OCI-LY3 (cell line): ENCODE results near the gene SLCO2A1.

Source experiments
- H2AFZ ChIP-seq: fragments of 200-600, 300-600 bp; shearing (Covaris generic); 2 replicates; pipeline ENCODE4 v1.6.0; 2014; ENCODE audit warnings: antibody characterized with exemption, low read depth, low read length
- H3K27ac ChIP-seq: fragments of 200-600, 300-600 bp; sonication (generic); 2 replicates; pipeline ENCODE4 v1.5.1; 2014; ENCODE audit warnings: mild to moderate bottlenecking, low read length, moderate library complexity, mixed read lengths
- H3K27me3 ChIP-seq: fragments of 200-600, 300-600 bp; sonication (generic); 2 replicates; pipeline ENCODE4 v1.6.1; 2014; ENCODE audit warnings: low read depth, low read length, mixed read lengths
- H3K36me3 ChIP-seq: fragments of 200-600, 300-600 bp; sonication (generic); replicated peaks from 2 replicates; pipeline ENCODE3; 2014; ENCODE audit warnings: low read depth, low read length, mixed read lengths
- H3K4me1 ChIP-seq: fragments of 300-600, 200-600 bp; sonication (generic); 2 replicates; pipeline ENCODE4 v1.6.1; 2014; ENCODE audit warnings: low read length, mixed read lengths
- H3K4me2 ChIP-seq: fragments of 200-600, 300-600 bp; sonication (generic); 2 replicates; pipeline ENCODE4 v1.6.1; 2014; ENCODE audit warnings: low read length, mixed read lengths
- H3K4me3 ChIP-seq: fragments of 300-600, 200-600 bp; sonication (generic); 2 replicates; pipeline ENCODE4 v1.5.1; 2014; ENCODE audit warnings: antibody characterized with exemption, mild to moderate bottlenecking, low read length, moderate library complexity
- H3K79me2 ChIP-seq: fragments of 300-600, 200-600 bp; shearing (Covaris generic); 2 replicates; pipeline ENCODE4 v1.6.1; 2014; ENCODE audit warnings: mild to moderate bottlenecking, low read length, mixed read lengths
- H3K9ac ChIP-seq: fragments of 300-600, 200-600 bp; shearing (Covaris generic); 2 replicates; pipeline ENCODE4 v1.6.0; 2014; ENCODE audit warnings: mild to moderate bottlenecking, low read length, moderate library complexity
- H3K9me3 ChIP-seq: fragments of 200-600, 300-600 bp; shearing (Covaris generic); 2 replicates; pipeline ENCODE4 v1.6.1; 2014; ENCODE audit warnings: low read length, mixed read lengths; ENCODE audit not compliant: insufficient read depth
- H4K20me1 ChIP-seq: fragments of 200-600, 300-600 bp; sonication (generic); 2 replicates; pipeline ENCODE4 v1.6.1; 2016; ENCODE audit warnings: low read length, mixed read lengths; ENCODE audit not compliant: insufficient read depth
- EZH2phosphoT487 ChIP-seq: fragments of 200-600 bp; shearing (Covaris generic); IDR thresholded peaks from 2 replicates; pipeline ENCODE4 v1.6.1; 2018; ENCODE audit warnings: antibody characterized with exemption, mixed run types, low read depth
- TF ChIP-seq, protein P1 (sequence below): fragments of 200-600, 300-600 bp; sonication (generic); IDR thresholded peaks from 2 replicates; pipeline ENCODE4 v1.5.1; 2014; ENCODE audit warnings: antibody characterized with exemption, low read length, low read depth

Gene SLCO2A1

DNA sequence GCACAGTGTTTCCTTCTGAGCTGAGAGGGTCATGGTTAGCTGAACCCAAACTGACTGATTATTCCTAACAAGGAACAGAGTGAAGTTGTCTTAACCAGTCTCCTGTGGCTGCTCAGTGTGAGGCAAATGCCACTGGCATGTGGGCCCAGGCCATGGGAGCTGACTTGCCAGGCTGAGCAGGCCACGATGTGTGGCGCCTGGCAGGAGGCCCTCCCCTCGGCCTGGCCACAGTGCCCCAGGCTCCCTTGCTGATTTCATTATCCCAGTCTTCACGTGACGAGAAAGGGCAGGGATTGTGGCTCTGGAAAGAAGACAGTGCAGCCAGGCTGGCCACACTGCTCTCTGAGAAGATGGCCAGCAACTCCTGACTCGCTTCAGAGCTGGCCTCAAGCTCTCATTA, 58.8 kb downstream of the SLCO2A1 start:
- Histone ChIP-seq H3K27ac (no peak overlapping the region), H3K36me3 (no peaks in the 10 kb centered on the region), H3K4me1 (no peaks in the 10 kb centered on the region), H3K79me2 (no peaks in the 10 kb centered on the region), H2AFZ (no peak overlapping the region), H4K20me1 (no peaks in the 10 kb centered on the region), H3K9ac (no peak overlapping the region), H3K4me2 (no peak overlapping the region), H3K9me3 (no peaks in the 10 kb centered on the region), H3K27me3 (peaks cover 7% of the 10 kb centered on the region; the same call in 1 of the 2 replicates), H3K4me3 (no peak overlapping the region)
- no peak for TF ChIP-seq EZH2phosphoT487
- TF ChIP-seq, protein P1, sequence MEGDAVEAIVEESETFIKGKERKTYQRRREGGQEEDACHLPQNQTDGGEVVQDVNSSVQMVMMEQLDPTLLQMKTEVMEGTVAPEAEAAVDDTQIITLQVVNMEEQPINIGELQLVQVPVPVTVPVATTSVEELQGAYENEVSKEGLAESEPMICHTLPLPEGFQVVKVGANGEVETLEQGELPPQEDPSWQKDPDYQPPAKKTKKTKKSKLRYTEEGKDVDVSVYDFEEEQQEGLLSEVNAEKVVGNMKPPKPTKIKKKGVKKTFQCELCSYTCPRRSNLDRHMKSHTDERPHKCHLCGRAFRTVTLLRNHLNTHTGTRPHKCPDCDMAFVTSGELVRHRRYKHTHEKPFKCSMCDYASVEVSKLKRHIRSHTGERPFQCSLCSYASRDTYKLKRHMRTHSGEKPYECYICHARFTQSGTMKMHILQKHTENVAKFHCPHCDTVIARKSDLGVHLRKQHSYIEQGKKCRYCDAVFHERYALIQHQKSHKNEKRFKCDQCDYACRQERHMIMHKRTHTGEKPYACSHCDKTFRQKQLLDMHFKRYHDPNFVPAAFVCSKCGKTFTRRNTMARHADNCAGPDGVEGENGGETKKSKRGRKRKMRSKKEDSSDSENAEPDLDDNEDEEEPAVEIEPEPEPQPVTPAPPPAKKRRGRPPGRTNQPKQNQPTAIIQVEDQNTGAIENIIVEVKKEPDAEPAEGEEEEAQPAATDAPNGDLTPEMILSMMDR: no peak

DNA sequence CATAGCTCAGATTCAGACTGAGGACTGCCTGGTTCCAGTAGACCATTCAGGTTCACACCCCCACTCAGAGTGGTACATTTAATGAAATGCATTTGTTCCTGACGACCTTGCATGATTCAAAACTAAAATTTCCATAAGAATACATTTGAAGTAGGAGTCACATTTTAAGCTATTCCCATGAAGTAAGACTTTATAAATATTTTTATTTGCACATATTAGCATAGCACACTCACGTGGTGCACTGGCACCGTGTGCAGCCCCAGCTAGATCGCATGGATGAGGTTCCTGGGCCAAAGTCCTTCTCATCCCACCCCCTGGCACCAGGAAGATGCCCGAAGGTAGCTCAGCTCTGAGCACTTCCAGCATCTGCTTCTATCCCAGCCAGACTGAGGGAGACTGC, 59.4 kb downstream of the SLCO2A1 start:
- H3K4me2 ChIP-seq: no peak overlapping the region
- TF ChIP-seq, protein P1: no peak
- TF ChIP-seq EZH2phosphoT487: no peak
- H3K27ac ChIP-seq: no peak overlapping the region
- no peak overlapping the region for H2AFZ ChIP-seq
- no peaks in the 10 kb centered on the region for H3K79me2 ChIP-seq
- no peaks in the 10 kb centered on the region for H3K9me3 ChIP-seq
- no peak overlapping the region for H3K9ac ChIP-seq
- H3K36me3 ChIP-seq: no peaks in the 10 kb centered on the region
- peaks cover 7% of the 10 kb centered on the region; the same call in 1 of the 2 replicates for H3K27me3 ChIP-seq
- no peaks in the 10 kb centered on the region for H4K20me1 ChIP-seq
- no peak overlapping the region for H3K4me3 ChIP-seq
- no peaks in the 10 kb centered on the region for H3K4me1 ChIP-seq

DNA sequence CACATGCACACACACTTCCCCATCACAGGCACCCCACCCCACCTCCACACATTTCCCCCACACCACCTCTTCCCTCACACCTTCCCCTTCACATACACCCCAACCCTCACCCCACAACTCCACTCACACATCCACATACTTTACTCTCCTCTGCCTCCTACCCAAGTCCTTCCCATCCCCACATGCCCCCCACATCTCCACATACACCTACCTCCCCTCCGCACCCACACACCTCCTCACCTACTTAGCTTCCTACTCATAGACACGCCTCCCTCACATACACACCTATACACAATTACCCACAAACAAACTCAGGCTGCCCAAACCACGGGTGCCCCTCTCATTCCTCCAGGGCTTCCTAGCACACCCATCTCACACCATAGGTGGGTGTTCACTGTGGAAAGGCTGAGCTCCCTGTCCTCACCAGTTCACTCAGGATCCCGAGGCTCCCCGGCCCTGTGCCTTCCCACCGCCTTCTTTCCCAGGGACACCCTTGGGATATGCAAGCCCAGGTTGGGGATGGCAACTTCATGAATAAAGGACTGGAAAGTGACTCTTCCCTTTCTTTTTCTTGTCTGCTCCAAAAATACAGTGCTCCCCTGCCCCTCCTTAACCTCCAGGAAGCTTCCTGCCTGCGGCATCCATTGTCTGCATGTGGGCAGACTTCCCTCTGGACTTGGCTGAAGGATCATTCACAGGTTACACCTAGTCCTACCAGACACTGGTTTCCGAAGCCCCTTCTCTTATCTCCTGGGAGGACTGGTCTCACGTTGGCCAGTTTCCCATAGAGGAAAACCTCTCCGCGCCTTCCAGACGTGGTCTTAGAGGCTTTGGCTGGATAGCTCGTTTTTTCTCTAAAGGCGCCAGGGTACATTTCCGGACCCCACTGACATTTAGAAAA, 61.5 kb downstream of the SLCO2A1 start:
- Histone ChIP-seq H3K9ac (no peak overlapping the region), H4K20me1 (no peaks in the 10 kb centered on the region), H3K9me3 (no peaks in the 10 kb centered on the region), H3K79me2 (no peaks in the 10 kb centered on the region), H3K27ac (no peak overlapping the region), H3K4me1 (no peaks in the 10 kb centered on the region), H3K36me3 (no peaks in the 10 kb centered on the region), H3K27me3 (no peaks in the 10 kb centered on the region), H3K4me2 (no peak overlapping the region), H2AFZ (no peak overlapping the region), H3K4me3 (no peak overlapping the region)
- TF ChIP-seq, protein P1: no peak
- TF ChIP-seq EZH2phosphoT487: no peak

DNA sequence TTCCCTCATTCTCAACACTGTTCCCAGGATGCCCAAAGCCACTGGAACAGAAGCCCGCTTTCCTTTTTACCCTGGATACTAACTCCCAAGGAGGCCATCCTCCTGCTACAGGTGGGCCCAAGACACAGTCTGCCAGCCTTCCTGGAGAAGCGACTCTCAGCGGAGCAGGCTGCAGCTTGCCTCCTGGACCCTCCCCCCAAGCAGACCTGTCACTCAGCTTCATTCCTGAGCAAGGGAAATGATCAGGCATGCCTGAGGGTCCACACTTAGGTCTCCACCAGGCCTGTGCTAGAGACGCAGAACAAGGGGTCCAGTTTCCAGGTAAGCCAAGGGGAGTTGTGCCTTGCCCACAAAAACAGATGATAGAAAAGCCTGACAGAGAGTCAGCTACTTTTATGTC, 62.8 kb downstream of the SLCO2A1 start:
- no peaks in the 10 kb centered on the region for H4K20me1 ChIP-seq
- H3K4me3 ChIP-seq: no peak overlapping the region
- no peak overlapping the region for H2AFZ ChIP-seq
- H3K27ac ChIP-seq: no peak overlapping the region
- H3K36me3 ChIP-seq: no peaks in the 10 kb centered on the region
- H3K9ac ChIP-seq: no peak overlapping the region
- TF ChIP-seq, protein P1: no peak
- TF ChIP-seq EZH2phosphoT487: no peak
- H3K9me3 ChIP-seq: no peaks in the 10 kb centered on the region
- H3K79me2 ChIP-seq: no peaks in the 10 kb centered on the region
- H3K27me3 ChIP-seq: no peaks in the 10 kb centered on the region
- no peaks in the 10 kb centered on the region for H3K4me1 ChIP-seq
- H3K4me2 ChIP-seq: no peak overlapping the region
